Measurements from ENCODE around the gene FMNL2.

Gene FMNL2

GRCh38 chr2:152493417-152493816 lies 158.4 kb downstream of the FMNL2 start:
- no peak for DNase-seq (ENCODE audit: low read depth in 3 of 3)

- no peak for DNase-seq (ENCODE audit: low read depth in 3 of 3)
Measured at GRCh38 chr2:152493945-152494528, 159.1 kb downstream of the FMNL2 start.

GRCh38 chr2:152496371-152496770 lies 161.4 kb downstream of the FMNL2 start:
- DNase-seq (ENCODE audit: low read depth in 3 of 3) = no peak

- no peak for DNase-seq (ENCODE audit: low read depth in 3 of 3)
Measured at GRCh38 chr2:152497481-152498052, 162.6 kb downstream of the FMNL2 start.

GRCh38 chr2:152499331-152499816 lies 164.4 kb downstream of the FMNL2 start:
- no peak for DNase-seq (ENCODE audit: low read depth in 3 of 3)

GRCh38 chr2:152499896-152500735 lies 165.1 kb downstream of the FMNL2 start:
- DNase-seq (ENCODE audit: low read depth in 3 of 3) = no peak

GRCh38 chr2:152500772-152501171 lies 165.8 kb downstream of the FMNL2 start:
- no peak for DNase-seq (ENCODE audit: low read depth in 3 of 3)

- DNase-seq (ENCODE audit: low read depth in 3 of 3) = no peak
Measured at GRCh38 chr2:152501666-152502065, 166.7 kb downstream of the FMNL2 start.

GRCh38 chr2:152504618-152505017 lies 169.6 kb downstream of the FMNL2 start:
- DNase-seq (ENCODE audit: low read depth in 3 of 3) = no peak

- DNase-seq (ENCODE audit: low read depth in 3 of 3) = no peak
Measured at GRCh38 chr2:152505495-152505906, 170.5 kb downstream of the FMNL2 start.

GRCh38 chr2:152506843-152507242 lies 171.9 kb downstream of the FMNL2 start:
- DNase-seq (ENCODE audit: low read depth in 3 of 3) = no peak

GRCh38 chr2:152507907-152508306 lies 172.9 kb downstream of the FMNL2 start:
- no peak for DNase-seq (ENCODE audit: low read depth in 3 of 3)

GRCh38 chr2:152508446-152508845 lies 173.5 kb downstream of the FMNL2 start:
- DNase-seq (ENCODE audit: low read depth in 3 of 3) = no peak

- no peak for DNase-seq (ENCODE audit: low read depth in 3 of 3)
Measured at GRCh38 chr2:152509772-152510491, 175.0 kb downstream of the FMNL2 start.

GRCh38 chr2:152510621-152511020 lies 175.6 kb downstream of the FMNL2 start:
- DNase-seq (ENCODE audit: low read depth in 3 of 3) = no peak

- DNase-seq (ENCODE audit: low read depth in 3 of 3) = no peak
Measured at GRCh38 chr2:152511981-152512380, 177.0 kb downstream of the FMNL2 start.

GRCh38 chr2:152513029-152513428 lies 178.1 kb downstream of the FMNL2 start:
- no peak for DNase-seq (ENCODE audit: low read depth in 3 of 3)

- no peak for DNase-seq (ENCODE audit: low read depth in 3 of 3)
Measured at GRCh38 chr2:152513681-152514080, 178.7 kb downstream of the FMNL2 start.

GRCh38 chr2:152518034-152518433 lies 183.1 kb downstream of the FMNL2 start:
- DNase-seq (ENCODE audit: low read depth in 3 of 3) = no peak

GRCh38 chr2:152518641-152519580 lies 183.9 kb downstream of the FMNL2 start:
- DNase-seq (ENCODE audit: low read depth in 3 of 3) = no peak

- no peak for DNase-seq (ENCODE audit: low read depth in 3 of 3)
Measured at GRCh38 chr2:152519581-152519952, 184.6 kb downstream of the FMNL2 start.

All from stimulated activated CD4-positive, alpha-beta T cell treated with anti-CD3 and anti-CD28 coated beads, TNF-alpha, amount 100 ng/mL, for 48 hours (primary cell).